Natural killer cell treated with Interleukin-12 subunit alpha and Interleukin-12 subunit beta and Interleukin-15 and Interleukin-18, amount 100 ng/mL, for 72 hours (primary cell): ENCODE results near the gene FCN1. TPM values are rescaled to one million over a fixed set of nuclear protein-coding genes. Genes with fewer than 3 reads are reported as not detected.

Source experiments
- ATAC-seq, 2 donors: fragments of 150-1000 bp; cut with Tn5 transposase in 1 of 2; sonication (Bioruptor Pico), chemical (Tn5 transposase) in 1 of 2; 2 replicates each; pipeline ENCODE4 v1.10.0; 2021
- DNase-seq: peaks from one replicate; pipeline ENCODE4 v3.0.0; 2022; ENCODE audit warnings: low spot score
- H3K27ac Mint-ChIP-seq, 2 donors: 1 replicate in 1 of 2; 2 replicates in 1 of 2; pipeline ENCODE4 v1.8.0; 2022; ENCODE audit warnings: mixed read lengths in 2 of 2, mild to moderate bottlenecking in 1 of 2, moderate library complexity in 1 of 2
- H3K27me3 Mint-ChIP-seq, 2 donors: 1 replicate in 1 of 2; 2 replicates in 1 of 2; pipeline ENCODE4 v1.8.0; 2022; ENCODE audit warnings: mixed read lengths in 2 of 2
- H3K36me3 Mint-ChIP-seq: one replicate; pipeline ENCODE4 v1.8.0; 2022; ENCODE audit warnings: mixed read lengths
- H3K4me1 Mint-ChIP-seq, 2 donors: 1 replicate in 1 of 2; 2 replicates in 1 of 2; pipeline ENCODE4 v1.8.0; 2022; ENCODE audit warnings: low read depth in 2 of 2, mixed read lengths in 2 of 2, mild to moderate bottlenecking in 1 of 2
- H3K4me3 Mint-ChIP-seq: one replicate; pipeline ENCODE4 v1.8.0; 2022; ENCODE audit warnings: mixed read lengths
- H3K9me3 Mint-ChIP-seq: 2 replicates; pipeline ENCODE4 v1.8.0; 2022; ENCODE audit warnings: mixed read lengths
- total RNA-seq, 2 donors: library from RNA; stranded (reverse); gene quantifications; one replicate each; pipeline ENCODE4 v1.2.3, GENCODE V29; 2022

Gene FCN1
- total RNA-seq, 2 donors from 2014 or later: not detected

GRCh38 chr9:134883040-134883782 is 34.5 kb downstream of the FCN1 start:
- no peak for ATAC-seq
- Mint-ChIP-seq H3K27me3 (peaks cover 7 to 9% of the 10 kb centered on the region in 2 donors), H3K9me3 (no peaks in the 10 kb centered on the region), H3K4me1 (no peaks in the 10 kb centered on the region), H3K27ac (no peak overlapping the region), H3K4me3 (no peak overlapping the region), H3K36me3 (no peaks in the 10 kb centered on the region)
- no peak for DNase-seq

- Mint-ChIP-seq H3K36me3 (no peaks in the 10 kb centered on the region), H3K4me3 (no peak overlapping the region), H3K27ac (no peak overlapping the region), H3K4me1 (no peaks in the 10 kb centered on the region), H3K27me3 (peaks cover 7 to 11% of the 10 kb centered on the region in 2 donors), H3K9me3 (no peaks in the 10 kb centered on the region)
- ATAC-seq (no peak), DNase-seq (no peak)
Observed at GRCh38 chr9:134882204-134882785, 35.4 kb downstream of the FCN1 start.

GRCh38 chr9:134881313-134881670 is 36.4 kb downstream of the FCN1 start:
- no peak overlapping the region for H3K27ac Mint-ChIP-seq
- peaks cover 4 to 17% of the 10 kb centered on the region in 2 donors for H3K27me3 Mint-ChIP-seq
- H3K4me3 Mint-ChIP-seq: no peak overlapping the region
- no peaks in the 10 kb centered on the region for H3K4me1 Mint-ChIP-seq
- ATAC-seq (no peak), DNase-seq (no peak)
- no peaks in the 10 kb centered on the region for H3K9me3 Mint-ChIP-seq
- no peaks in the 10 kb centered on the region for H3K36me3 Mint-ChIP-seq

- H3K27me3 Mint-ChIP-seq: peaks cover 3 to 17% of the 10 kb centered on the region in 2 donors
- no peaks in the 10 kb centered on the region for H3K9me3 Mint-ChIP-seq
- DNase-seq (no peak), ATAC-seq (no peak)
- H3K36me3 Mint-ChIP-seq: no peaks in the 10 kb centered on the region
- no peak within 1 kb of the TSS for H3K27ac Mint-ChIP-seq
- H3K4me3 Mint-ChIP-seq: no peak within 1 kb of the TSS
- H3K4me1 Mint-ChIP-seq: no peaks in the 10 kb centered on the region
Observed at GRCh38 chr9:134880484-134881312, 37.0 kb downstream of the FCN1 start, which contains the start of gene FCN2. Gene FCN2, plus strand, starts transcription at chr9:134880810. Its CDS starts 12 bp downstream, at chr9:134880822.

- ATAC-seq: peak in 1 of 2 donors; percentile 21
Observed at GRCh38 chr9:134879664-134880483, 37.8 kb downstream of the FCN1 start.

DNA sequence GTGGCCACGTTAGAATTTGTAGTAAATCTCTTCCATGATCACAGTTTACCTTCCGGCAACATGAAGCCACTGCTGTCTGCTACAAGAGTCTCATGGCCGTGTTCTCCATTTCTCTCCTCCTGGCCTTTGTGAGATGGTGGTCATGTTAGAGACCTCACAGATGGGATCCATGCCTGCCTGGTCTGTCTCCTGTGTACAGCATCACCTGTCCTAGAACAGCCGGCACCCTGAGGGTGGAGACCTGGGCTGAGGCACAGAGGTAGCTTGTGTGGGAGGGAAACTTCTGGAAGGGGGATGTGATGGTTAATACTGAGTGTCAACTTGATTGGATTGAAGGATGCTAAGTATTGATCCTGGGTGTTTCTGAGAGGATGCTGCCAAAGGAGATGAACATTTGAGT is 40.2 kb downstream of the FCN1 start:
- no peak for ATAC-seq
- Mint-ChIP-seq H3K27me3 (peaks cover 3 to 17% of the 10 kb centered on the region in 2 donors), H3K27ac (no peak overlapping the region), H3K9me3 (no peaks in the 10 kb centered on the region), H3K4me1 (no peaks in the 10 kb centered on the region), H3K36me3 (no peaks in the 10 kb centered on the region), H3K4me3 (no peak overlapping the region)
- no peak for DNase-seq

More at GRCh38 chr9:134879664-134880483, 37.8 kb downstream of the FCN1 start:
- no peak overlapping the region for H3K27ac Mint-ChIP-seq
- H3K4me3 Mint-ChIP-seq: no peak overlapping the region
- H3K4me1 Mint-ChIP-seq: no peaks in the 10 kb centered on the region
- H3K27me3 Mint-ChIP-seq: peaks cover 3 to 17% of the 10 kb centered on the region in 2 donors
- H3K9me3 Mint-ChIP-seq: no peaks in the 10 kb centered on the region
- no peaks in the 10 kb centered on the region for H3K36me3 Mint-ChIP-seq
- no peak for DNase-seq

DNA sequence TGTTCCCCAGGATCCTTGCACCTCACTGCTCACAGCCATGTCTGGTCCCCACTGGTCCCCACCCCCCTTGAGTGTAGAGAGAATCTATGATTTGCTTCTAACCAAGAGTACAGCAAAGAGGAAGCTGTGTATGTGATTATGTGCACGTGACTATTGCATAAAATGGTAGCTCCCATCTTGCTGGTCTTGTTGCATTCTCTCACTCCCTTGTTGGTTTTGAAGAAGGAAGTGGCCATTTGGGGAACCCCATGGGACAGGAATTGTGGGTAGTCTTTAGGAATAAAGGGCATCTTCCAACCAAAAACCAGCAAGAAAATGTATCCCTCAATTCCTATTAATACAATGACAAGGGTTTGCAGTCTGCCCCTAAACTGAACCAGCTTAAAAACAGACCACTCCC is 42.3 kb downstream of the FCN1 start:
- Mint-ChIP-seq H3K27me3 (peaks cover 6 to 16% of the 10 kb centered on the region in 2 donors), H3K4me1 (no peaks in the 10 kb centered on the region), H3K4me3 (no peak overlapping the region), H3K36me3 (no peaks in the 10 kb centered on the region), H3K27ac (no peak overlapping the region), H3K9me3 (no peaks in the 10 kb centered on the region)
- DNase-seq (no peak), ATAC-seq (no peak)

DNA sequence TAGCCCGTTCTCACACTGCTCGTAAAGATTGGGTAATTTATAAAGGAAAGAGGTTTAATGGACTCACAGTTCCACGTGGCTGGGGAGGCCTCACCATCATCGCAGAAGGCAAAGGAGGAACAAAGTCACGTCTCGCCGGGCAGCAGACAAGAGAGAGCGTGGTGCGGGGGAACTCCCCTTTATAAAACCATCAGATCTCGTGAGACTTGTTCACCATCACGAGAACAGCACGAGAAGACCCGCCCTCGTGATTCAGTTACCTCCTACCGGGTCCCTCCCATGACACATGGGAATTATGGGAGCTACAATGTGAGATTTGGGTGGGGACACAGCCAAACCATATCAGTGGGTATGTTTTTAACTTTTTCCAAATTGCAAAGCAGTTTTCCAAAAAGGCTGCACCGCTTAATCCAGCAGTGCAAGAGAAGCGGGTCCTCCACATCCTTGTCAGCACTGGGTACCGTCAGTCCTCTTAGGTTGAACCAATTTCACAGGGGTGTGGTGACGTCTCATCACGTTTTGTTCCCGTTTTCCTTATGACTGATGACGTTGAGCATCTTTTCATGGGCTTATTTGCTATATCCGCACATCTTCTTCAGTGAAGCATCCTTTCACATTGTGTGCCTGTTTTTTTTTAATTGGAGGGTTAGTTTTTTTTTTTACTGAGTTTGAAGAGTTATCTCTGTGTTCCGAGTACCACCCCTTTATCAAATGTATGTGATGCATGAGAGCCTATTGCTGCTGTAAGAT is 45.1 kb downstream of the FCN1 start:
- Mint-ChIP-seq H3K36me3 (no peaks in the 10 kb centered on the region), H3K4me3 (no peak overlapping the region), H3K27me3 (peaks cover 3 to 9% of the 10 kb centered on the region in 2 donors), H3K9me3 (no peaks in the 10 kb centered on the region), H3K4me1 (no peaks in the 10 kb centered on the region), H3K27ac (no peak overlapping the region)
- no peak for DNase-seq
- ATAC-seq: no peak

DNA sequence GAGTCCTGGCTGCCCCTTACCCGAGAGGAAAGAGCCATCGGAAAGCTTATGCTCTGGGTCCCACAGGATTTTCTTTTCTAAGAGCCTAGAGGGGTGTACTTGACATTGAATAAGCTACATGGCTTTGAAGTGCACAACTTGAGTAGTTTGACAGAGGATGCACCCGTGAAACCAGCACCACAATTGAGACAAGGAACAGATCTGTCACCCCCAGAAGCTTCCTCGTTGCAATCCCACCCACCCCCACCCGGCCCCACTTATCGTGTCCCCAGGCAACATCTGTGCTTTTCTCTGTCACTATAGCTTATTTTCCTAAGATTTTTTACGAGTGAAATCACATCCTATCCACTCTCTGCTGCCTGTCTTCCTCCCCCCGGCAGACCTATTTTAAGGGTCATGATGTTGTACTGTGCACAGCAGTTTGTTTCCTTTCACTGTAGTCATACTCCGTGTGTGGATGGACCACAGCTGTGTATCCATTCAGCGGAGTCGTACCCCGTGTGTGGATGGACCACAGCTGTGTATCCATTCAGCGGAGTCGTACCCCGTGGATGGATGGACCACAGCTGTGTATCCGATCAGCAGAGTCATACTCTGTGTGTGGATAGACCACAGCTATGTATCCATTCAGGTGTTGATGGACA is 45.9 kb downstream of the FCN1 start:
- Mint-ChIP-seq H3K4me1 (no peaks in the 10 kb centered on the region), H3K27me3 (peaks cover under 1 to 3% of the 10 kb centered on the region in 2 donors), H3K4me3 (no peak overlapping the region), H3K9me3 (no peaks in the 10 kb centered on the region), H3K36me3 (no peaks in the 10 kb centered on the region), H3K27ac (no peak overlapping the region)
- ATAC-seq: no peak
- no peak for DNase-seq

- H3K27me3 Mint-ChIP-seq: peaks cover 0 to 3% of the 10 kb centered on the region in 2 donors
- no peaks in the 10 kb centered on the region for H3K4me1 Mint-ChIP-seq
- no peak overlapping the region for H3K27ac Mint-ChIP-seq
- peak; percentile 16 to 21 for ATAC-seq
- H3K36me3 Mint-ChIP-seq: no peaks in the 10 kb centered on the region
- H3K9me3 Mint-ChIP-seq: no peaks in the 10 kb centered on the region
- H3K4me3 Mint-ChIP-seq: no peak overlapping the region
- DNase-seq: no peak
Observed at GRCh38 chr9:134870746-134871662, 46.7 kb downstream of the FCN1 start.

GRCh38 chr9:134870301-134870694 is 47.4 kb downstream of the FCN1 start:
- H3K36me3 Mint-ChIP-seq: no peaks in the 10 kb centered on the region
- H3K4me3 Mint-ChIP-seq: no peak overlapping the region
- H3K27ac Mint-ChIP-seq: no peak overlapping the region
- peaks cover 0 to 3% of the 10 kb centered on the region in 2 donors for H3K27me3 Mint-ChIP-seq
- DNase-seq: peak; percentile 56
- no peaks in the 10 kb centered on the region for H3K9me3 Mint-ChIP-seq
- no peaks in the 10 kb centered on the region for H3K4me1 Mint-ChIP-seq
- peak in 1 of 2 donors; percentile 52 for ATAC-seq
